Measurements from ENCODE around the gene FOXE3.

Gene FOXE3

DNA sequence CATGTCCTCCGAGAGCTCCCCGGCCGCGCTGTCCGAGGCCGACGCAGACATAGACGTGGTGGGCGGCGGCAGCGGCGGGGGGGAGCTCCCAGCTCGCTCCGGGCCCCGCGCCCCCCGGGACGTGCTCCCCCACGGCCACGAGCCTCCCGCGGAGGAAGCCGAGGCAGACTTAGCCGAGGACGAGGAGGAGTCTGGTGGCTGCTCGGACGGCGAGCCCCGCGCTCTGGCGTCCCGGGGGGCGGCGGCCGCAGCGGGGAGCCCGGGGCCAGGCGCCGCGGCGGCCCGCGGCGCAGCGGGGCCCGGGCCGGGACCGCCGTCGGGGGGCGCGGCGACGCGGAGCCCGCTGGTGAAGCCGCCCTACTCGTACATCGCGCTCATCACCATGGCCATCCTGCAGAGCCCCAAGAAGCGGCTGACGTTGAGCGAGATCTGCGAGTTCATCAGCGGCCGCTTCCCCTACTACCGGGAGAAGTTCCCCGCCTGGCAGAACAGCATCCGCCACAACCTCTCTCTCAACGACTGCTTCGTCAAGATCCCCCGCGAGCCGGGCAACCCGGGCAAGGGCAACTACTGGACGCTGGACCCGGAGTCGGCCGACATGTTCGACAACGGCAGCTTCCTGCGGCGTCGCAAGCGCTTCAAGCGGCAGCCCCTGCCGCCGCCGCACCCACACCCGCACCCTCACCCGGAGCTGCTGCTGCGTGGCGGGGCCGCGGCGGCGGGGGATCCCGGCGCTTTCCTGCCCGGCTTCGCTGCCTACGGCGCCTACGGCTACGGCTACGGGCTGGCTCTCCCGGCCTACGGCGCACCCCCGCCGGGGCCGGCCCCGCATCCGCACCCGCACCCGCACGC lies 22.3 kb downstream of the FOXE3 start:
- DNase-seq (ENCODE audit: extremely low read depth, insufficient read length) = no peak
- Histone ChIP-seq H3K4me3 (replicated peaks; ENCODE audit: low read depth, low read length) (peak overlapping the region; percentile 75), H3K27me3 (replicated peaks; ENCODE audit: control insufficient read depth, insufficient read depth, low read length) (no peaks in the 10 kb centered on the region; the same call in 1 of the 2 replicates), H3K36me3 (ENCODE audit: control insufficient read depth, insufficient read depth, low read length) (peaks cover 1% of the 10 kb centered on the region)
- no peak for TF ChIP-seq CTCF (IDR thresholded peaks at IDR 0.05; ENCODE audit: insufficient read depth, low read length, poor library complexity, severe bottlenecking)

GRCh38 chr1:47439017-47439818 lies 23.1 kb downstream of the FOXE3 start:
- no peak for TF ChIP-seq CTCF (IDR thresholded peaks at IDR 0.05; ENCODE audit: insufficient read depth, low read length, poor library complexity, severe bottlenecking)
- DNase-seq (ENCODE audit: extremely low read depth, insufficient read length) = no peak
- peaks cover under 1% of the 10 kb centered on the region for H3K36me3 ChIP-seq (ENCODE audit: control insufficient read depth, insufficient read depth, low read length)
- H3K4me3 ChIP-seq (replicated peaks; ENCODE audit: low read depth, low read length) = no peak overlapping the region
- H3K27me3 ChIP-seq (replicated peaks; ENCODE audit: control insufficient read depth, insufficient read depth, low read length) = no peaks in the 10 kb centered on the region; the same call in 1 of the 2 replicates

- H3K4me3 ChIP-seq (replicated peaks; ENCODE audit: low read depth, low read length) = no peak overlapping the region
- DNase-seq (ENCODE audit: extremely low read depth, insufficient read length) = no peak
- no peaks in the 10 kb centered on the region; the same call in 1 of the 2 replicates for H3K27me3 ChIP-seq (replicated peaks; ENCODE audit: control insufficient read depth, insufficient read depth, low read length)
- no peak for TF ChIP-seq CTCF (IDR thresholded peaks at IDR 0.05; ENCODE audit: insufficient read depth, low read length, poor library complexity, severe bottlenecking)
- no peaks in the 10 kb centered on the region; the same call in 1 of the 2 replicates for H3K36me3 ChIP-seq (ENCODE audit: control insufficient read depth, insufficient read depth, low read length)
Observed at GRCh38 chr1:47439819-47440598, 23.9 kb downstream of the FOXE3 start.

GRCh38 chr1:47440599-47441081 lies 24.6 kb downstream of the FOXE3 start:
- TF ChIP-seq CTCF (IDR thresholded peaks at IDR 0.05; ENCODE audit: insufficient read depth, low read length, poor library complexity, severe bottlenecking) = no peak
- Histone ChIP-seq H3K36me3 (ENCODE audit: control insufficient read depth, insufficient read depth, low read length) (no peaks in the 10 kb centered on the region), H3K4me3 (replicated peaks; ENCODE audit: low read depth, low read length) (no peak overlapping the region), H3K27me3 (replicated peaks; ENCODE audit: control insufficient read depth, insufficient read depth, low read length) (no peaks in the 10 kb centered on the region; the same call in 1 of the 2 replicates)
- DNase-seq (ENCODE audit: extremely low read depth, insufficient read length) = no peak

DNA sequence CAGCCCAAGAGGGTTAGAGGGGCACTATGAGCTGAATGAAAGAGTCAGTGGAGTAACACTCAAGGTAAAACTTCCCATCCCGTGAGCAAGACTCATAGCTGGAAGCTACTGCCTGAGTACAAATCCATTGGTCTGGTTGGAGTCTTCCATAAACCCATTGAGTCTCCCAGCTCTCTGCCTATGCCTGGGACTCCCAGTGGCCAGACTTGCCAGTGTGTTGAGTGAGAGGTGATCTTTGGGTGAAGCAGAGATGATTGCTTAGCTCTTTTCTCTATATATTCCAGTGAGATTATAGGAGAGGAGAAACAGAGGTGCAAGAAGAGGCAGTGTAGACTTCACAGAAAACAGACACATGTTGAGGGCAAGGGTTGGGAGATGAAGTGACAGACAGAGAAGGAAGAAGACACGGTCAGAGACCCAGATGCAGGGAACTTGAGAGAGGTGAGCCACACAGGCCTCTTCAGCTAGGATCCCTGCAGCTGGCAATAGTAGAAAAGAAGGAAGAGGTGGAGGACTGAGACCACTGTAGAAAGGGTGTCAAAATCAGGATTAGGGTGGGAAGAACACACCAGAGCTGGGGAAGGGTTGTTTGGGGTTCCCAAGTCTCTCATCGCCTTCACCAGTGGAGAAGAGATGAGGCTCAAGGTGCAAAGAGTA lies 25.5 kb downstream of the FOXE3 start:
- no peak for TF ChIP-seq CTCF (IDR thresholded peaks at IDR 0.05; ENCODE audit: insufficient read depth, low read length, poor library complexity, severe bottlenecking)

More for the DNA sequence above, 25.5 kb downstream of the FOXE3 start:
- no peak for DNase-seq (ENCODE audit: extremely low read depth, insufficient read length)
- H3K36me3 ChIP-seq (ENCODE audit: control insufficient read depth, insufficient read depth, low read length) = no peaks in the 10 kb centered on the region
- no peaks in the 10 kb centered on the region; the same call in 1 of the 2 replicates for H3K27me3 ChIP-seq (replicated peaks; ENCODE audit: control insufficient read depth, insufficient read depth, low read length)
- H3K4me3 ChIP-seq (replicated peaks; ENCODE audit: low read depth, low read length) = no peak overlapping the region
